ENCODE results near the gene UBA7.

DNA sequence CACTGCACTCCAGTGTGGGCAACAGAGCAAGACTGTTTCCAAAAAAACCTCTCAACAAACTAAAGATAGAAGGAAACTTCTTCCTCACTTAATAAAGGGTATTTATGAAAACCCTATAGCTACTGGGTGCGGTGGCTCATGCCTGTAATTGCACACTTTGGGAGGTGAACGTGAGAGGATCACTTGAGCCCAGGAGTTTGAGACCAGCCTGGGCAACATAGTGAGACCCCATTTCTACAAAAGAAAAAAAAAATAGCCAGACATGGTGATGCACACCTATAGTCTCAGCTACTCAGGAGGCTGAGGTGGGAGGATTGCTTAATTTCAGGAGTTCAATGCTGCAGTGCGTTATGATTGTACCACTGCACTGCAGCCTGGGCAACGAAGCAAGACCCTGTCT lies 49.8 kb downstream of the UBA7 start:
- TF ChIP-seq CTCF (IDR thresholded peaks at IDR 0.05) (no peak), POLR2A (IDR thresholded peaks at IDR 0.05) (no peak)
